ENCODE results near the gene ZNF281.

DNA sequence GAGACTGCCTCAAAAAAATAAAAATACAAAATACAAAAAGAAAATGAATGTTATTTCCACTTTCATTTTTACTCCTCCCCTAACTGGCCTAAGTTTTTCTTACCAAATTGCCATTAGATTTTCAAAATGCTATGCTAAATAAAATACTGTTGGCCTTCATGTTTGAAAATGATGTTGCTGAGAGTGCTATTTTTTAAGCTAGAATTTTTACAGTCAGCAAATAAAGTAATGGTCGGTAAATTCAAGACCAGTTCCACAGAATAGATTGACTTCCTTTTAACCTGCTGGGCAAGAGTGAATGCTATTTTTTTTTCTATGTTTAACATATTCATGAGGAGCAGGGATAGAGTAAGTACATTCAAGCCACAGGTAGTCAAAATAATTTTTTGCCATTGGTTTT lies 31.7 kb downstream of the ZNF281 start:
- no peak for TF ChIP-seq CTCF (IDR thresholded peaks at IDR 0.05)
- no peak for TF ChIP-seq POLR2AphosphoS5 (IDR thresholded peaks at IDR 0.05)
- no peak for TF ChIP-seq POLR2A (IDR thresholded peaks at IDR 0.05)
